ENCODE results near the gene MEGF11.

Gene MEGF11

DNA sequence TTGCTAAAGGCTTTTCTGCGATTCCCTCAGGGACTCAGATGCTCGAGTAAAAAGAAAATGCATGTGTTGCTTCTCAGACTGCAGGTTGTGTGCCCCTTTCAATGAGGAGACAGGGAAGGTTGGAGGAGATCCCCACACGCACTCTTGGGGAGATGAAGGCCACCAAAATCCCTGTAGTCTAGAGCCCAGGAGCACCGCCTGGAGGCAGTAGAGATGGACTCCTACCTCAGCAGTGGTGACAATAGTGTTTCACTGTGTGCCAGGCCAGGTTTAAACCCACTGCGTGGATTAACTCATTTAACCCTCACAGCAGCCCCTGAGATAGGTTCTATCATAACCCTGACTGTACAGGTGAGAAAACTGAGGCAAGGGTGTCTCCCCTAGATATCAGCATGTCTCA lies 15.2 kb downstream of the MEGF11 start:
- DNase-seq: no peak

DNA sequence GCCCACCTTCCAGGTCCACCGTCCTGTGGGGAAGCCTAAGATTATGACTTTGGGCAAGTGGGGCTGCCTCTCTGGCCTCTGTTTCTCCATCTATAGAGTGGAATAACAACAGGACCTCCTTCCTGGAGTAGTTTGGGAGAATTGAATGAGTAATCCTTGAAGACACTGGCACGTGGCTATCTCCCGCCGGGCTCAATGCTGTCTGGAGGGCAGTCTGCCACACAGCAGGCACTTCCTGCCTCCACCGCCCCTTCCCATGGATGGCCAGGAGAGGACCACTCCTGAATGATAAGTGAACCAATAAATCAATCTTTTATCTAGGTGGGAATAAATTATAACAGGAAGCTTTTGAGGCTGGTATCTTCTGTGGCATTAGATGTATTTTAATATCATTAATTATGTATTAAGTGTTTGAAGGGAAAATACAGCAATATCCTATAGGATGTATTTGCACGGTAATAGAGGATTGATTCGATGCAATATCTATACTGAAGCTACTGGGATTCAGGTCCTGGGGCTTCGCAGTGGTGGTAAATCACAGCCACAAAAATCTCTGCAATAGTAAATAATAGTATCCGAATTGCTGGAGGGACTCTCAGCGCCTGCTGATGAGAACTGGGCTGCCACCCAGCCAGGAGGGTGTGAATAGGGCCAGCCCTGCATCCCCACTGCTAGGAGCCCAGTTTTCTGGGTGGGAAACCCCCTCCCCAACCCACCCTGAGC lies 15.9 kb downstream of the MEGF11 start:
- DNase-seq: no peak

- DNase-seq: no peak
Observed at GRCh38 chr15:66236806-66237375, 16.7 kb downstream of the MEGF11 start.

DNA sequence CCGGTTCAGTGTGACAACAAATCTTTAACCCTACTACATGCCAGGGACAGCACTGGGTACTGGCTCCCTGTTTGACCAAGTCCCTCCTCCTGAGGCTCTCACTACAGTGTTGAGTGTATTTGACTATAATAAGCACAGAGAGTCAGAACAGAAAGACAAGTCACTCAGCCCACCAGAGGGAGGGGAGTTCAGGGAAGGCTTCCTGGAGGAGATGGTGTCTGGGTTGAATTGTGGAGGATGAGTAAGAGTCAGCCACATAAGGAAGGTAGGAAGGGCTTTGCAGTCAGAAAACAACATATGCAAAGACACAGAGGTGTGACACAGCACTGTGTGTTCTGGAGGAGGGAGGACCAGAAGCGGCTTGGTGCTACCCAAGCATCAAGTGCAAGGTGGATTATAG lies 17.7 kb downstream of the MEGF11 start:
- no peak for DNase-seq

DNA sequence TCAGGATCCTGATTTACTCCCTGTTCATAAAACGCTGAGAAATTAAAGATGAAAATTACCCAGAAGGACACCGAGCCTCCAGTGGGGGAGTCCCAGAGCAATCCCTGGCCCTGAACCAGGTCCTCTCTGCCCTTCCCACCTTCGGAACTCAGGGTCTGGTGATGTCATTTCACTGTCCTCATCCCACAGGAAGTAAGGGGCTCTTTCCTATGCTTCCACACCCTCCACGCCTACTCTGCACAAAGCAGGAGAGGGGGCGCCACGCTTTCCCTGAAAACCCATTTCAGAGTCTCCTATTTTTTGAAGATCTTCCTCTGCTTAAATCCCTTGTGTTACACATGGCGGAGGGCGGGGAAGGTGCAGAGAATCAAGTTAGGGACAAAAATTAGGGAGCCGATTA lies 18.8 kb downstream of the MEGF11 start:
- DNase-seq: no peak

DNA sequence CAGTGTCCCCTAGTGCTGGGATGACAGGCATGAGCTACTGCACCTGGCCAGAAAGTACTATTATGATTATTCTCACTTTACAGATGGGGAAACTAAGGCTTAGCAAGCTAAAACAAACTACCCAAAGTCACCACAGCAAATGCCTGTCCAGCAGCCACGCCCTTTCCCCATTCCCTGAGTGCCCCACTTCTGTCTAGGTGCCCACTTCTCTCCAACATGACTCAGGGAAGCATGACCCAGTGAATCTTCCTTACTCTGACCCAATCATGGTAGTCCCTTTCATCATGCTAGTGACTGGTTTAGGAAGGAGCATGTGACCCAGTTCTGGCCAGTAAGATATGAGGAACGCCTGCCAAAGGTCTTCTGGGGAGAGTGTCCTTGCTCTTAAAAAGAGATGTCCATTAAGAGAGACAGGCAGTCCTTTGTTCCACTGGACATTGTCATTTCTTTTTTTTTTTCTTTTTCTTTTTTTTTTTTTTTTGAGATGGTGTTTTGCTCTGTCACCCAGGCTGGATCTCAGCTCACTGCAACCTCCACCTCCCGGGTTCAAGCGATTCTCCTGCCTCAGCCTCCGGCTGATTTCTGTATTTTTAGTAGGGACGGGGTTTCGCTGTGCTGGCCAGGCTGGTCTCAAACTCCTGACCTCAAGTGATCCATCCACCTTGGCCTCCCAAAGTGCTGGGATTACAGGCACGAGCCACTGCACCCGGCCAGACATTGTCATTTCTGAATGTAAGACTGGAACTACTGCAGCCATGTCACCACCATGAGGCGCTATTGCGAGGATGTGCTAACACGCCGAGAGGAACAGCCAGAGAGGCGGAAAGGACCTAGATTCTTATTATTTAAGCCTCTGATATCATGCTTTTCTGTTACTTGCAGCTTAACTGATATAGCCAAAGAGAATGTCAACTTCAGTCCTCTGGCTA lies 19.8 kb downstream of the MEGF11 start:
- DNase-seq: no peak

DNA sequence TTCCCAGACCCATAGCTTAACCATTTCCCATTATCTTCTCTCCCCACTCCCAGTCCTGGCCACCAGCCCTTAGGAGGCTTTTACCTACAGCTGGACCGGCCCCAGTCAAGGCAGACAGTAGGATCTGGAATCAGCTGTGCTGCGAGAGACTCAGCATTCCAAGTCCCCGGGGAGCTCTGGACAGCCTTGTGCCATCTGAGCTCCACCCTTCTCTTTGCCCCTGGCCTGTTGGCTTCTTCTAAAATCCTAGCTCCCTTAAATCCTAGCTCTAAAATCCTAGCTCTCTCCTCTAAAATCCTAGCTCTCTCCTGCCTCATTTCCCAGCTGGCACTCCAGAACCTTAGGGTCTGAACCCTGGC lies 21.3 kb downstream of the MEGF11 start:
- no peak for DNase-seq

DNA sequence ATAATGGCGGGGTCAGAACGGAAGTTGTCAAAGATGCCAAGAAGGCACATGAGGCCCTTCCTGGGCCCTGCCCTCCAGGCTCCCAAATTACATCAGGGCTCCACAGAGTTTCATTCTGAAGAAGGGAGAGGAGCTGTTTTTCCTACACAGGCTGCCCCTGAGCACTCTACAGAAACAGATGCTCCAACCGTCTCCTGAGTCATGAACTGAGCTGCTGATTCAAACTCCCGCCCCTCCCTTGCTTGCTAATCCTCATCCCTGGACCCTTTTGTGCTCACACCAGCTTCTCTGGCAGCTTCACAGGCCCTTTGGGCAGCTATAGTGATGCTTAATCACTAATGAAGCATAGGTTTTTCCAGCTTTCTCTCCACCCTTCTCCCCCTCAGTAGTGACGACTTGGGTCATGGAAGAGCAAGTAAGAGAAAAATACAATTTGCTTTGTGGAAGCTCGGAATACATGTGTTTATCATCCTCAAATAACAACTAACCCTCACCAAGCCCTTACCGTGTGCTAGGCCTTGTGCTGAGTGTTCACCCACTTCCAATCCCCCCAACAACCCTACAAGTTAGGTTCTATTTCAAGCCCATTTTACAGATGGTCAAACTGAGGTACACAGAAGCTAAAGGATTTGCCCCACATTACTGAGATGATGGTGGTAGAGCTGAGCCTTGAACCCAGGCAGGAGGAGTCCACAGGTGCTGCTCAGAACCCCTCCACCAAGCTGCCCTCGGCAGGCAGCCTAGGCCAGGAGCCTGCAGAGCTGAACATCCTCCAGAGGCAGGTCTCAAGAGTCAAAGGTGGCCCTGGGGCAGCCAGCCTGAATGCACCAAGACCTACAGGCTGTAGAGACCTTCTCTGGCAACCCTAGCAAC lies 21.9 kb downstream of the MEGF11 start:
- no peak for DNase-seq

DNA sequence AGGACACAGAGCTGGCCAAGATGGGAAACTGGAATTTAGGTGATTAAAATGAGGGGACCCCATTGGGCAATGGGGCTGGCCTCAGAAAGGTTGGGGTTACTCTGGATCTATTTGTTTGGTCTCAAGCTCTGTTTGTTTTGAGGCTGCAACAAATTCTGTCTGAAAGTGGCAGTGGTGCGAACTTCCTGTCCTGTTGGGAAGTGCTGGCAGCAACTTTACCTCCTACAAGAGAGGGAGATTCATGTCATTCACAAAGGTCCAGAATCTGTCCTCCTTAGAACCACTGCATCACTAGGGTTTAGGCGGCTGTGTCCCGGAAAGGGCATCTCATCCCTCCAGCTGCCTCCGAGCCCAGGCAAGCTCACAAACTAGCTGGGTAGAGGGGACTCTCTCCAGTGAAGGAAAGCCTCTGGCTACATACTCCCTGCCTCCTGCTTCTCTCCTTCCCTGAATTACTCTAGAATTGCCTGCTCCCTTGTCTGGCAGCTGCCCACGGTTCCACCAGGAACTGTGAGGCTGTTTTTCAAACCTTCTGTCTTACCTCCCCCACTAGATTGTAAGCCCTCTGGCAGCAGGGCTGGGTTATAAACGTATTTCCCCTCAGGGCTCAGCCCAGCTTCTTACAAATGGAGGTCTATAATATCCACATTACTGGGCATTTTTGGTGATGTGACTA lies 23.6 kb downstream of the MEGF11 start:
- DNase-seq: no peak

- DNase-seq: no peak
Observed at GRCh38 chr15:66228807-66229735, 24.5 kb downstream of the MEGF11 start.

DNA sequence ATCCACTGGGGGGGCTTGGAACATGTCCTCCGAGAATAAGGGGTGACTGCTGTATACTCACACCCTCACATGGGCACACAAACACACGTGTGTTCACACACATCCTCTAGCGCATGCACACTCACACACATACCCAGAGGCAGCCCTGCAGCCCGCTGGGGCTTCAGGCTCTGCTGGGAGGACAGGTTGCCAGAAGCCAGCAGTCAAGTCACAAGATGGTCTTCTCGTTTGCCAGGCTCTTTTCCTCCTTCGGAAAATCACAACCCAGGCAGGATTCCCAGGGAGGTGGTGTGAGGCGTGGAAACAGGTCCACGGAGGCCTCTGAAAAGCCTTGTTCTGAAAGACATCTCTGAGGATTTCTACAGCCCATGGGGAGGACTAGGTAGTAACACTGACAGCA lies 26.8 kb downstream of the MEGF11 start:
- DNase-seq: no peak

- no peak for DNase-seq
Observed at GRCh38 chr15:66225656-66226274, 27.8 kb downstream of the MEGF11 start.

GRCh38 chr15:66224946-66225345 lies 28.6 kb downstream of the MEGF11 start:
- DNase-seq: peak; percentile 64 to 81

GRCh38 chr15:66222273-66223198 lies 31.0 kb downstream of the MEGF11 start:
- no peak for DNase-seq

DNA sequence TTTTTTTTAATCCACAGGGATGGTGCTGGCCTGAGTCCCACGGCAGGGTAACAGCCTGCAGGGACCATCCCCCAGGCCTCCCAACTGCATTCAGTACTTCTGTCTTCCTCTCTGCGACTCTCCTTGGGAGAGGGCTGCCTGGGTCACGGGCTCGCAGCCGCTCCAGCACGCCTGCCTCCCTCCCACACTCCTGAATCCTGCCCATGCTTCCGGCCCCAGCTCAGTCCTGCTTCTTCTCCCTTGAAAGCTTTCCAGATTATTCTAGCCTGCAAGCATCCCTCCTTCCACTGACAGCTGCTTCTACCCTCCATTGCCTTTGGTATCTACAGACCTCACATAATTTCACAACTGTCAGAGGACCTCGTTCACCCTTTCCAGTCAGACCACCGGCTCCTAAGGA lies 32.4 kb downstream of the MEGF11 start:
- DNase-seq: no peak

DNA sequence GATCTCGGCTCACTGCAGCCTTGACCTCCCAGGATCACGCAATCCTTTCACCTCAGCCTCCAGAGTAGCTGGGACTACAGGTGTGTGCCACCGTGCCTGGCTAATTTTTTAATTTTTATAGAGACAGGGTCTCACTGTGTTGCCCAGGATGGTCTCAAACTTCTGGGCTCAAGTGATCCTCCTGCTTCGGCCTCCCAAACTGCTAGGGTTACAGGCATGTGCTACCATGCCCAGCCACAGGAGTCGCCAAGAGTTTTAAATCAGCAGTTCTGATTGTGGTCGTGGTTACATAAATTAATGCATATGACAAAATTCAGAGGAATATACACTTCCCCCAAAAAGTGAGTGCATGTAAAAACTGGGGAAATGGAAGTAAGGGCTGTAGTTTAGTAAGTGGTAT lies 32.9 kb downstream of the MEGF11 start:
- DNase-seq: no peak

- DNase-seq: no peak
Observed at GRCh38 chr15:66219339-66219738, 34.2 kb downstream of the MEGF11 start.

DNA sequence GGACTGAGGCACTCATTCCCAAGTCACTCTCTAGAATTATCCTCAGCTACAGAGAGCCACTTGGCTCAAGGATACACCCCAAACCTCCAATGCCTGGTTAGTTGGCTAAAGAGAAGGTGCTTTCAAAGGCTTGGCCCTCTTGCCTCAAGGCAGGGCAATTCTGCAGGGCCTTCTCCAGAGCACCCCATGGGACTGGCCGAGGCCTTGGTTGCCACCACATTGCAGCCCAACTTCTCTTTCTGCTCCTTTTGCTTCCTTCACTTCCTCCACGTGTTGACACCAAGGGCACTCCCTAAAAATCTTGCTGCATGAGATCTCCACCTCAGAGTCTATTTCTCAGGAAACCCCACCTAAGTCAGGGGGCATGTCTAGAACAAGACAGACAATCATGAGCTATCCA lies 36.7 kb downstream of the MEGF11 start:
- DNase-seq: no peak

- no peak for DNase-seq
Observed at GRCh38 chr15:66215811-66216210, 37.7 kb downstream of the MEGF11 start.

DNA sequence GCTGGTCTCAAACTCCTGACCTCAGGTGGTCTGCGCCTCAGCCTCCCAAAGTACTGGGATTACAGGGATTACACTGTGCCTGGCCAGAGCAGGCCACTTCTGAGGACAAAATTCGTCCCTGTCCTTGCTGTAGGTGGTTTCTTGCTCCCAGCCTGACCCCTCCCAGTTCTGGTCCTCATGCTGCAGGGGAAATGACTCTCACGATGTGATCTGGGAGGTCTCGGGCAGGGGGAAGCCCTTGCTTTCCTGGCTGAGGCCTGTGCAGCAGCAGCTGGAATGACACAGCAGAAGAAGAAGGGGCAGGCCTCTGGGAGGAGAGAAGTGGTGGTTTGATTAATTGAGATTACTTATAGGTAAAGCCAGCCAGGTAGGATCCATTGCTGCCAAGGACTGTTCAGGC lies 39.3 kb downstream of the MEGF11 start:
- DNase-seq: no peak
